ENCODE measurements around the gene KCNH2. TPM values are rescaled to one million over a fixed set of nuclear protein-coding genes. Genes with fewer than 3 reads are reported as not detected.
"Not testable (repeated sequence)": the region's sequence is repeated elsewhere in the genome, so short reads cannot be mapped to it uniquely, and the experiment has no call there.

KCNH2 gene
- total RNA-seq = 1.9 TPM in 2 replicates

- TF ChIP-seq, protein P1, sequence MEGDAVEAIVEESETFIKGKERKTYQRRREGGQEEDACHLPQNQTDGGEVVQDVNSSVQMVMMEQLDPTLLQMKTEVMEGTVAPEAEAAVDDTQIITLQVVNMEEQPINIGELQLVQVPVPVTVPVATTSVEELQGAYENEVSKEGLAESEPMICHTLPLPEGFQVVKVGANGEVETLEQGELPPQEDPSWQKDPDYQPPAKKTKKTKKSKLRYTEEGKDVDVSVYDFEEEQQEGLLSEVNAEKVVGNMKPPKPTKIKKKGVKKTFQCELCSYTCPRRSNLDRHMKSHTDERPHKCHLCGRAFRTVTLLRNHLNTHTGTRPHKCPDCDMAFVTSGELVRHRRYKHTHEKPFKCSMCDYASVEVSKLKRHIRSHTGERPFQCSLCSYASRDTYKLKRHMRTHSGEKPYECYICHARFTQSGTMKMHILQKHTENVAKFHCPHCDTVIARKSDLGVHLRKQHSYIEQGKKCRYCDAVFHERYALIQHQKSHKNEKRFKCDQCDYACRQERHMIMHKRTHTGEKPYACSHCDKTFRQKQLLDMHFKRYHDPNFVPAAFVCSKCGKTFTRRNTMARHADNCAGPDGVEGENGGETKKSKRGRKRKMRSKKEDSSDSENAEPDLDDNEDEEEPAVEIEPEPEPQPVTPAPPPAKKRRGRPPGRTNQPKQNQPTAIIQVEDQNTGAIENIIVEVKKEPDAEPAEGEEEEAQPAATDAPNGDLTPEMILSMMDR (conservative IDR thresholded peaks at IDR 0.05; ENCODE audit: low read depth, low read length) = no peak
- no peak for DNase-seq (ENCODE audit: low read depth)
- H3K4me3 ChIP-seq (ENCODE audit: low read depth, low read length) = peak within 1 kb of the TSS; percentile 8
Measured at GRCh38 chr7:150978126-150978789, at the start of gene KCNH2. TSS of gene KCNH2 (minus strand) at chr7:150978321. CDS start at chr7:150977913, 408 bp downstream.

DNA sequence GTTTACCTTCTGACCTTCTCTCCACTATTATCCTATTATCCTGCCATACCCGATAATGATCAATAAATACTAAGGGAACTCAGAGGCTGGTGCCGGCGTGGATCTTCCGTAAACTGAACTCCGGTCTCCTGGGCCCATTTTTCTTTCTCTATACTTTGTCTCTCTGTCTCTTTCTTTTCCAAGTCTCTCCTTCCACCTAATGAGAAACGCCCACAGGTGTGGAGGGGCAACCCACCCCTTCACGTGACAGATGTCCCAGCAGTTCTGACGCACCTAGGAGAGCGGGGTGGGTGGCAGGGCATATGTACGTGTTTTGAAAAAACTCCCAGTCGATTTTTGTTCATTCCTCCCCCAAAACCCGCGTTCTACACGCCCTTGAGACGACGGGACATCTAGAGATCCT is 49.6 kb upstream of the KCNH2 start:
- DNase-seq (ENCODE audit: low read depth) = not testable (repeated sequence)
- H3K4me3 ChIP-seq (ENCODE audit: low read depth, low read length) = peak overlapping the region; percentile 84

DNA sequence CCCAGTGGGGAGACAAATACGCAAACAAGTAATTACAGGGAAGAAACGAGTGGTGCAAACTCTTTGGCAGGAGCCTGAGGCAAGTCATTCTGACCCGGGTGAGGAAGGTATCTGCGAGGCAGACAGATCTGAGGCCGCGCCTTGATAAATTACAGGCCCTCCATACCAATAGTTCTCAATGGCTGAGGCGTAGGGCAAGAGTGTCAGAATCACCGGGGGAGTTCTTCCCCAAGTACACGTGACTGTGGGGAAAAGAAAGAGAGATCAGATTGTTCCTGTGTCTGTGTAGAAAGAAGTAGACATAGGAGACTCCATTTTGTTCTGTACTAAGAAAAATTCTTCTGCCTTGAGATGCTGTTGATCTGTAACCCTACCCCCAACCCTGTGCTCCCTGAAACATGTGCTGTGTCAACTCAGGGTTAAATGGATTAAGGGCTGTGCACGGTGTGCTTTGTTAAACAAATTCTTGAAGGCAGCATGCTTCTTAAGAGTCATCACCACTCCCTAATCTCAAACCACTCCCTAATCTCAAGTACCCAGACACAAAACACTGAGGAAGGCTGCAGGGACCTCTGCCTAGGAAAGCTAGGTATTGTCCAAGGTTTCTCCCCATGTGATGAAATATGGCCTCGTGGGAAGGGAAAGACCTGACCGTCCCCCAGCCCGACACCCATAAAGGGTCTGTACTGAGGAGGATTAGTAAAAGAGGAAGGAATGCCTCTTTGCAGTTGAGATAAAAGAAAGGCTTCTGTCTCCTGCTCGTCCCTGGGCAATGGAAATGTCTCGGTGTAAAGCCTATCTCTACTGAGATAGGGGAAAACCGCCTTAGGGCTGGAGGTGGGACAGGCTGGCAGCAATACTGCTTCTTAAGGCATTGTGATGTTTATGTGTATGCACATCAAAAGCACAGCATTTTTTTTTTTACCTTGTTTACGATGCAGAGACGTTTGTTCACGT is 48.9 kb upstream of the KCNH2 start:
- peak overlapping the region; percentile 84 for H3K4me3 ChIP-seq (ENCODE audit: low read depth, low read length)
- DNase-seq (ENCODE audit: low read depth) = not testable (repeated sequence)

- H3K4me3 ChIP-seq (ENCODE audit: low read depth, low read length) = no peak overlapping the region
- TF ChIP-seq, protein P1 (conservative IDR thresholded peaks at IDR 0.05; ENCODE audit: low read depth, low read length) = no peak
- DNase-seq (ENCODE audit: low read depth) = no peak
Measured at GRCh38 chr7:151025924-151026671, 48.0 kb upstream of the KCNH2 start.

- TF ChIP-seq, protein P1 (conservative IDR thresholded peaks at IDR 0.05; ENCODE audit: low read depth, low read length) = no peak
- no peak within 1 kb of the TSS for H3K4me3 ChIP-seq (ENCODE audit: low read depth, low read length)
- no peak for DNase-seq (ENCODE audit: low read depth)
Measured at GRCh38 chr7:151024435-151025056, 46.4 kb upstream of the KCNH2 start, which contains the start of gene ATG9B. TSS of gene ATG9B (minus strand) at chr7:151024494. CDS start at chr7:151024423, 71 bp downstream.

DNA sequence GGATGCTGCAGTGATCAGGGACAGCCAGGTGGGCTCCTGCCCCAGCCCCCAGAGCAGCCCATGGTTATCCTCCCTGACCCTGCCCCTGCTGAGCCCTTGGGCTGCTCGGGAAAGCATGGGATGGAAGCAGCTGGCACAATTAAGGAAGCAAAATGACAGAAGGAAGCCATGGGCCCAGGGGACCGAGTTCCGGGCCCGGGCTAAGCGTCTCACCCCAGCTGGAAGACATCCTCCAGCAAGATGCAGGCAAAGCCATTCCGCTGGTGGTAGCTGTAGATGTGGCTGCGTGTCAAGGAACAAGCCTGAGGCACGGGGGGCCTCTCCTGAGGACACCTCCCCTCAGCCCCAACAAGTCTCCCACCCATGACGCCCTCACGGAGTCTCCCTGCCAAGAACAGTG is 45.1 kb upstream of the KCNH2 start:
- TF ChIP-seq, protein P1 (conservative IDR thresholded peaks at IDR 0.05; ENCODE audit: low read depth, low read length) = no peak
- no peak for DNase-seq (ENCODE audit: low read depth)
- no peak overlapping the region for H3K4me3 ChIP-seq (ENCODE audit: low read depth, low read length)

- no peak overlapping the region for H3K4me3 ChIP-seq (ENCODE audit: low read depth, low read length)
- DNase-seq (ENCODE audit: low read depth) = no peak
- TF ChIP-seq, protein P1 (conservative IDR thresholded peaks at IDR 0.05; ENCODE audit: low read depth, low read length) = no peak
Measured at GRCh38 chr7:151020231-151020630, 42.1 kb upstream of the KCNH2 start.
